ENCODE results near the gene SS18. TPM values are rescaled to one million over a fixed set of nuclear protein-coding genes. Genes with fewer than 3 reads are reported as not detected.
A peak's percentile ranks its signal among the peaks of the same experiment; 100 is the strongest.

The SS18 gene
- total and polyA plus RNA-seq, 2 of the 13 experiments (the other 11 are each of a cell fraction or from before 2014, with no cell fraction given) = 49.2 to 82.7 TPM

- no peak overlapping the region for H3K27ac ChIP-seq (ENCODE audit: extremely low read length, insufficient read depth, low read length)
- intact Hi-C loops (cut with micrococcal nuclease; ENCODE audit: unreplicated experiment) (no loop called here), in situ Hi-C loops (cut with HindIII; ENCODE audit: extremely low pct_ligation_motif_present, low pct_unique_long_range_greater_than_20kb) (no loop called here)
- DNase-seq (ENCODE audit: low spot score) = no peak
- no peaks in the 10 kb centered on the region for H3K79me2 ChIP-seq (ENCODE audit: insufficient read depth, low read length)
- peaks cover 5 to 57% of the 10 kb centered on the region in 2 experiments; a peak in 4 of 5 replicates for H3K36me3 ChIP-seq (replicated peaks in 1 of 2; ENCODE audit: control insufficient read depth in 1 of 2, insufficient read depth in 2 of 2, low read length in 2 of 2)
- H2AFZ ChIP-seq (ENCODE audit: low read length) = no peak overlapping the region
- POLR2A ChIA-PET = no interaction called here
- no peaks in the 10 kb centered on the region for H4K20me1 ChIP-seq (ENCODE audit: insufficient read depth, low read length)
- H3K4me2 ChIP-seq (ENCODE audit: low read depth, low read length) = no peak overlapping the region
- CTCF ChIA-PET (ENCODE audit: low intra/inter-chr PET ratio, low total read pairs) = no interaction called here
- no peaks in the 10 kb centered on the region for H3K27me3 ChIP-seq (ENCODE audit: control insufficient read depth in 1 of 2, insufficient read depth in 2 of 2, low read length in 2 of 2)
- H3K4me1 ChIP-seq (ENCODE audit: insufficient read depth, low read length) = no peaks in the 10 kb centered on the region
- TF ChIP-seq U2AF2 (IDR thresholded peaks at IDR 0.05; ENCODE audit: low read depth, low read length) = no peak
- 0 out of 2 replicates have a peak, but pooled peaks have one; percentile 15 for TF ChIP-seq STAG1 (CRISPR knock-in tag; IDR thresholded peaks at IDR 0.05)
- no peak for ATAC-seq
- no peak for FAIRE-seq
- H3K9me3 ChIP-seq (ENCODE audit: low read length) = no peaks in the 10 kb centered on the region
- H3K9ac ChIP-seq (ENCODE audit: insufficient read depth, low read depth, low read length) = no peak overlapping the region
- BruUV-seq (replicated peaks) = no TSS peak
- H3K4me3 ChIP-seq (replicated peaks in 1 of 3; ENCODE audit: insufficient read depth in 1 of 3, low read depth in 2 of 3, low read length in 3 of 3) = no peak overlapping the region
These were observed 72.5 kb downstream of the SS18 start for GRCh38 chr18:26017929-26018328.

- Histone ChIP-seq H3K4me3 (replicated peaks in 1 of 3; ENCODE audit: insufficient read depth in 1 of 3, low read depth in 2 of 3, low read length in 3 of 3) (no peak overlapping the region), H3K36me3 (replicated peaks in 1 of 2; ENCODE audit: control insufficient read depth in 1 of 2, insufficient read depth in 2 of 2, low read length in 2 of 2) (peaks cover 2 to 37% of the 10 kb centered on the region in 2 experiments; a peak in 4 of 5 replicates), H3K79me2 (ENCODE audit: insufficient read depth, low read length) (no peaks in the 10 kb centered on the region), H4K20me1 (ENCODE audit: insufficient read depth, low read length) (no peaks in the 10 kb centered on the region; the same call in 1 of the 2 replicates), H3K27ac (ENCODE audit: extremely low read length, insufficient read depth, low read length) (no peak overlapping the region), H3K27me3 (ENCODE audit: control insufficient read depth in 1 of 2, insufficient read depth in 2 of 2, low read length in 2 of 2) (no peaks in the 10 kb centered on the region), H3K4me1 (ENCODE audit: insufficient read depth, low read length) (no peaks in the 10 kb centered on the region), H2AFZ (ENCODE audit: low read length) (no peak overlapping the region), H3K9me3 (ENCODE audit: low read length) (no peaks in the 10 kb centered on the region), H3K9ac (ENCODE audit: insufficient read depth, low read depth, low read length) (no peak overlapping the region), H3K4me2 (ENCODE audit: low read depth, low read length) (no peak overlapping the region)
- in situ Hi-C loops (cut with HindIII; ENCODE audit: extremely low pct_ligation_motif_present, low pct_unique_long_range_greater_than_20kb) = no loop called here
- FAIRE-seq = no peak
- DNase-seq (ENCODE audit: low spot score) = no peak
- BruUV-seq (replicated peaks) = no TSS peak
- ChIA-PET POLR2A (no interaction called here), CTCF (ENCODE audit: low intra/inter-chr PET ratio, low total read pairs) (no interaction called here)
- TF ChIP-seq MAFK (conservative IDR thresholded peaks at IDR 0.05 in 1 of 2, IDR thresholded peaks at IDR 0.05 in 1 of 2; ENCODE audit: low read length in 2 of 2) = peak; percentile 14 to 54; a peak in 2 of 4 replicates
- TF ChIP-seq ZNF646 (CRISPR knock-in tag; IDR thresholded peaks at IDR 0.05) = no peak
- intact Hi-C loops (cut with micrococcal nuclease; ENCODE audit: unreplicated experiment) = no loop called here
- ATAC-seq = no peak
These were observed 76.0 kb downstream of the SS18 start for GRCh38 chr18:26014462-26014861.

Measured in HepG2 (cell line).